Measurements from ENCODE around the gene DNASE1L1. TPM values are rescaled to one million over a fixed set of nuclear protein-coding genes. Genes with fewer than 3 reads are reported as not detected.

DNASE1L1 gene
- total RNA-seq, 2 donors from 2014 or later: 9.6 to 16.1 TPM

DNA sequence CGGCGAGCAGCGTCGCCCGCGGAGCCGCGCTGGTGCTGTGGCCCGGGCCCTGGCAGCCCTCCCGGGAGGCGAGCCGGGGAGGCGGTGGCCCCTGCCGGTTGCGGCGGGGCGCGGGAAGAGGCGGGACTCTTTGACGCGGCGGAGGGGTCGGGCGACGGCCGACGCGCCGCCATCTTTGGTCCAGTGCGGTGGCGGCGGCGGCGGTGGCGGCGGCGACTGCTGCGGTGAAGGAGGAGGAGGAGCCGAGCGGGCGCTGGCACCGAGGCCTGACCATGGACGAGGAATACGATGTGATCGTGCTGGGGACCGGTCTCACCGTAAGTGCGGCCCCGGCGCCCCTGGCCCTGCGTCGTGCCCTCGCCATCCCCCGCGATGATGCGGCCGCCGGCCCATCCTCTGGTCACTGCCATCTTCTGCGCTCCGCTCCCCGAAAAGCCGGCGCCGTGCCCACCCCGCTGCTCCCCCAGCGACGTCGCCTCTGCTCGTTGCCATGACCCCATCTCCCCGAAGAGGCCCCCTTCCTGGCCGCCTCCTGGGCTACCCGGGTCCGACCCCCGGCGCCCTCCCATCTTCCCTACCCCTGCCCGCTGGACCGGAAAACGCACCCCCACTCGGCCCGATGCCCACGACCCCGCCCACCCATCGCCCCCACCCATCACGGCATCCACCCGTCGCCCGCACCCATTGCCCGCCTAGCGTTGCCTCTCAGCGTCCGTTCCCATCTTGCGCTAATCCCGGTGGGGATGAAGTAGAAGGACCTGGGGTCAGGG is 28.1 kb upstream of the DNASE1L1 start, which contains the start of gene GDI1:
Gene GDI1, plus strand, starts transcription at position 172 of the 770 bp plus-strand sequence. Its CDS starts 101 bp downstream, at position 273.
- intact Hi-C loops (cut with DNase I): no loop called here
- Histone ChIP-seq H3K4me1 (peaks cover 16% of the 10 kb centered on the region), H3K36me3 (replicated peaks in 1 of 2; ENCODE audit: insufficient read depth in 1 of 2, low read depth in 2 of 2) (no peaks in the 10 kb centered on the region), H3K9me3 (no peaks in the 10 kb centered on the region), H3K27ac (peak within 1 kb of the TSS; percentile 48 to 85 (median 81)), H3K4me3 (peak within 1 kb of the TSS; percentile 43 to 47), H3K27me3 (no peaks in the 10 kb centered on the region)
- TF ChIP-seq POLR2A (IDR thresholded peaks at IDR 0.05): peak in 2 of 3 donors; percentile 25 to 42
- TF ChIP-seq, protein P1, sequence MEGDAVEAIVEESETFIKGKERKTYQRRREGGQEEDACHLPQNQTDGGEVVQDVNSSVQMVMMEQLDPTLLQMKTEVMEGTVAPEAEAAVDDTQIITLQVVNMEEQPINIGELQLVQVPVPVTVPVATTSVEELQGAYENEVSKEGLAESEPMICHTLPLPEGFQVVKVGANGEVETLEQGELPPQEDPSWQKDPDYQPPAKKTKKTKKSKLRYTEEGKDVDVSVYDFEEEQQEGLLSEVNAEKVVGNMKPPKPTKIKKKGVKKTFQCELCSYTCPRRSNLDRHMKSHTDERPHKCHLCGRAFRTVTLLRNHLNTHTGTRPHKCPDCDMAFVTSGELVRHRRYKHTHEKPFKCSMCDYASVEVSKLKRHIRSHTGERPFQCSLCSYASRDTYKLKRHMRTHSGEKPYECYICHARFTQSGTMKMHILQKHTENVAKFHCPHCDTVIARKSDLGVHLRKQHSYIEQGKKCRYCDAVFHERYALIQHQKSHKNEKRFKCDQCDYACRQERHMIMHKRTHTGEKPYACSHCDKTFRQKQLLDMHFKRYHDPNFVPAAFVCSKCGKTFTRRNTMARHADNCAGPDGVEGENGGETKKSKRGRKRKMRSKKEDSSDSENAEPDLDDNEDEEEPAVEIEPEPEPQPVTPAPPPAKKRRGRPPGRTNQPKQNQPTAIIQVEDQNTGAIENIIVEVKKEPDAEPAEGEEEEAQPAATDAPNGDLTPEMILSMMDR (IDR thresholded peaks at IDR 0.05): no peak
- DNase-seq (peak; percentile 41 to 56 (median 44)), ATAC-seq (peak; percentile 74)
- WGBS, 2 donors: 0% methylated on average over 46 of the region's 93 CpGs; no CpG with 5 or more reads in 1 of the 2 donors

DNA sequence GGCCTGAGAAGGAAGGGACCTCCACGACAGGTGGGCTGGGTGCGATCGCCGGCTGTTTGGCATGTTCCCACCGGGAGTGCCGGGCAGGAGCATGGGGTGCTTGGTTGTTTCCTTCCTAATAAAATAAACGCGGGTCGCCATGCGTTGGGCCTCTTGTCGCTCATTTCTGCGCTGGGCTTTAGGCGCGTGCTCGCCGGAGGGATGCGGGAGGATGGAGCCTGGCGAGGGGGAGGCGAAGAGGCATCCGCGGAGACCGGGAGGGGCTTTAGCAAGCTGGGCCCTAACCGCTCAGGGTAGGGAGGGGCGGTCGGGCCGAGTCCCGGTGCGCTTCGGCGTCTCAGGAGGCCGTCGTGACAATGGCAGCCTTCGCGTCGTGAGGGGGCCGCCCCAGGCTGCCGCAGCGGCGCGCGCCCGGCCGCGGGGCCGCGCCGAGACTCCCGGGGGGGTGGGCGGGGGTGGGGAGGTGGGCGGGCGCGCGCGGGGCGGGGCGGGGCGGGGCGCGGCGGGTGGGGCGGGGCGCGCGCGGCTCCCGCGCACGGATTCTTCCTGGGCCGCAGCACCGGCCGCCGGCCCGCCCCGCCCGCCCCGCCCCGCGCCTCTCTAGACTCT is 27.4 kb upstream of the DNASE1L1 start:
- H3K9me3 ChIP-seq: no peaks in the 10 kb centered on the region
- no peak for TF ChIP-seq POLR2A (IDR thresholded peaks at IDR 0.05)
- TF ChIP-seq, protein P1 (IDR thresholded peaks at IDR 0.05): no peak
- no peaks in the 10 kb centered on the region for H3K27me3 ChIP-seq
- ATAC-seq (peak; percentile 83), DNase-seq (peak in 2 of 4 donors; percentile 27 to 33)
- H3K36me3 ChIP-seq (replicated peaks in 1 of 2; ENCODE audit: insufficient read depth in 1 of 2, low read depth in 2 of 2): no peaks in the 10 kb centered on the region
- intact Hi-C loops (cut with DNase I): no loop called here
- H3K4me1 ChIP-seq: peaks cover 16% of the 10 kb centered on the region
- H3K27ac ChIP-seq: peak overlapping the region; percentile 48 to 85 (median 81)
- 17% methylated on average over 22 of the region's 78 CpGs; no CpG with 5 or more reads in 1 of the 2 donors for WGBS, 2 donors
- H3K4me3 ChIP-seq: peak overlapping the region in 1 of 2 donors; percentile 47

DNA sequence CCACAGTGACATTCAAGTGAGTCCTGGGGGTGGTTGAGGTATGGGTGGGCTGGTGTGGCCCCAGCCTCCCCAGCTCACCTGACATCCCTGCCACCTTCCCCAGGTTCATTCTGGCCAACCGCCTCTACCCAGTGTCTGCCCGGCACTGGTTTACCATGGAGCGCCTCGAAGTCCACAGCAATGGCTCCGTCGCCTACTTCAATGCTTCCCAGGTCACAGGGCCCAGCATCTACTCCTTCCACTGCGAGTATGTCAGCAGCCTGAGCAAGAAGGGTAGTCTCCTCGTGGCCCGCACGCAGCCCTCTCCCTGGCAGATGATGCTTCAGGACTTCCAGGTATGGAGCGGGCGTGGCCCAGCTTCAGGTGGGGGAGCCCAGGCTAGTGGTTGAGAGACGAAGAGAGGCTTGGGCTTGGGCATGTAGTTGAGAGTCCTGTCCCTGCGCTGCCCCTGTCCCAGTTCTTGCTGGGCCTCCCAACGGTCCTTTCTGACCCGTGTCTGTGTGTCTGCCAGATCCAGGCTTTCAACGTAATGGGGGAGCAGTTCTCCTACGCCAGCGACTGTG is 26.2 kb upstream of the DNASE1L1 start:
- intact Hi-C loops (cut with DNase I): no loop called here
- ATAC-seq: no peak
- Histone ChIP-seq H3K36me3 (replicated peaks in 1 of 2; ENCODE audit: insufficient read depth in 1 of 2, low read depth in 2 of 2) (no peaks in the 10 kb centered on the region), H3K27me3 (no peaks in the 10 kb centered on the region), H3K9me3 (no peaks in the 10 kb centered on the region), H3K4me3 (no peak overlapping the region), H3K27ac (no peak overlapping the region), H3K4me1 (peaks cover 16% of the 10 kb centered on the region)
- DNase-seq: no peak
- WGBS, 2 donors: 88% methylated on average over 17 of the region's 19 CpGs; no CpG with 5 or more reads in 1 of the 2 donors
- TF ChIP-seq POLR2A (IDR thresholded peaks at IDR 0.05): no peak
- TF ChIP-seq, protein P1 (IDR thresholded peaks at IDR 0.05): no peak

DNA sequence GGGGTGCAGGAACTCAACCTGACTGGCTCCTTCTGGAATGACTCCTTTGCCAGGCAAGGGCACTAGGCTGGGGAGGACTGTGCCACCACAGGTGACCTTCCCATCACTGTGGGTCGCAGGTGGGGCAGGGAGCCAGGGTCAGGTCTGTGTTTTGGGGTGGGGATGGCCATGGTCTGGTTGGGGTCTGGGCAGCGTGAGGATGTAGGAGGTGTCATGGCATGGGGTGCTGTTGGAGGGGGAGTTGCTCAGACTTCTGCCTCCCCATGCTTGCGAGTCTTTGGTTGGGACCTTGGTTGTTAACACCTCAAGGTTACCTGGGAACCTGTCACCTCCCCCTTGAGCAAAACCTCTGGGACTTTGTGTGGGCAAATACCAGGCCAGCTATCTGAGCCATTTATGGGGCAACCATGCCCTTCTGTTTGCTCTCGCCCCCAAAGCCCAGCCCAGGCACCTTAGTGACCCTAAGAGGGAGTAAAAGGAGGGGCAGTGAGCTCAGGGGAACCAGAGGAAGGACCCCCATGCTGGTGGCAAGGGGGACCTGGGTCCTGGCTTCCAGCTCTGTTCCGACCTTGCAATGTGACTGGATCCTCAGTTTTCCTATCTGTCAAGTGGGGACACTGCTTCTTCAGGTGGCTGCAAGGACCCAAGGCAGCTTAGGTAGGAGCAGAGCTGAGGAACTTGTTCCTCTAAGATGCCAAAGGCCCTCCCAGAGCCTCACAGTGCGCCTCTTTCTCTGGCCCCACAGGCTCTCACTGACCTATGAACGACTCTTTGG is 25.5 kb upstream of the DNASE1L1 start:
- intact Hi-C loops (cut with DNase I): no loop called here
- 89 to 93% methylated on average over 2 to 4 of the region's 7 CpGs for WGBS, 2 donors
- no peaks in the 10 kb centered on the region for H3K36me3 ChIP-seq (replicated peaks in 1 of 2; ENCODE audit: insufficient read depth in 1 of 2, low read depth in 2 of 2)
- DNase-seq: no peak
- no peak for ATAC-seq
- no peak overlapping the region for H3K27ac ChIP-seq
- H3K9me3 ChIP-seq: no peaks in the 10 kb centered on the region
- no peak overlapping the region for H3K4me3 ChIP-seq
- no peak for TF ChIP-seq POLR2A (IDR thresholded peaks at IDR 0.05)
- TF ChIP-seq, protein P1 (IDR thresholded peaks at IDR 0.05): no peak
- peaks cover 20% of the 10 kb centered on the region for H3K4me1 ChIP-seq
- no peaks in the 10 kb centered on the region for H3K27me3 ChIP-seq

All from body of pancreas (tissue), 4 donors.